ENCODE measurements around the gene CDCA4.
A peak's percentile ranks its signal among the peaks of the same experiment; 100 is the strongest.

Gene CDCA4

DNA sequence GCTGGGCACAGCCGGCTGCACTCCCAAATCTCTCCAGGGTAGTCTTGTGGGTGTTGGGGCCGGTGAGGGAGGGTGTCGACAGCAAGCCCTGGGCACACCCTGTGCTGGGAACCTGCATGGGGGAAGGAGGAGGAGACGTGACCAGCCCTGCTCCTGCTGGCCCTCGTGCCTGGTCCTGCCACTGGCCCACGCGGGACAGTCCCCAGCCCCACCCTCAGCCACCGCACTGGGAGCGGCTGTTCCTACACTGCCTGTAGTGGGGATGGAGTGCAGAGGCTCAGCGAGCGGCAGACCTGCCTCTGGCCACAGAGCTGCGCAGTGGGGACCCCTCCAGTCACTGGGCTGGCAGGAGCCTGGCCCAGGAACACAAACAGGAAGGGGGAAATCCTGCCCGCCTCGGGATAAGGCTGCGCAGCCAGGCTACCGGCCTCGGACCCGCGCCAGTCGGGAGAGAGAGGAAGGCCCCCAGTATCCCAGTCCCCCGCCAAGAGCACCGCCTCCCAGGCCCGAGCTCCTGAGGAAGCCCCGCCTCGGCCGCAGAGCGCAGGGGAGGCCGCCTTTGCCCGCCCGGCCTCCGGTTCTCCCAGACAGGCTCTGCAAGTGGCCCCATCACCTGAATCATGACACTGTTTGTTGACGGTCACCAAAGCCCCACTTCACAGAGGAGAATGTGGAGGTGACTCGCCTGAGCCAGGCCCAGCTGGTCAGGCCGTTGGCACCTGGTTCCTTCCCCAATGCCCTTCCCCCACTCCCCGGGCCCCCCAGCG, 53.3 kb downstream of the CDCA4 start:
- TF ChIP-seq CEBPB (IDR thresholded peaks at IDR 0.05) (no peak), RAD21 (IDR thresholded peaks at IDR 0.05; ENCODE audit: low read depth) (no peak), TAF1 (IDR thresholded peaks at IDR 0.05; ENCODE audit: low read depth) (0 out of 2 replicates have a peak, but pooled peaks have one; percentile 41), EP300 (IDR thresholded peaks at IDR 0.05; ENCODE audit: borderline replicate concordance) (no peak), TCF12 (IDR thresholded peaks at IDR 0.05; ENCODE audit: low read depth) (peak; percentile 8; the same call in 1 of the 2 replicates), CREB1 (IDR thresholded peaks at IDR 0.05; ENCODE audit: low read depth) (0 out of 2 replicates have a peak, but pooled peaks have one; percentile 18), NFIC (IDR thresholded peaks at IDR 0.05) (peak; percentile 48; the same call in 1 of the 2 replicates), ZBTB7A (IDR thresholded peaks at IDR 0.05; ENCODE audit: low read depth) (peak; percentile 81)
- TF ChIP-seq, protein P1, sequence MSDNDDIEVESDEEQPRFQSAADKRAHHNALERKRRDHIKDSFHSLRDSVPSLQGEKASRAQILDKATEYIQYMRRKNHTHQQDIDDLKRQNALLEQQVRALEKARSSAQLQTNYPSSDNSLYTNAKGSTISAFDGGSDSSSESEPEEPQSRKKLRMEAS (IDR thresholded peaks at IDR 0.05), result peak; percentile 49
- TF ChIP-seq, protein P2, sequence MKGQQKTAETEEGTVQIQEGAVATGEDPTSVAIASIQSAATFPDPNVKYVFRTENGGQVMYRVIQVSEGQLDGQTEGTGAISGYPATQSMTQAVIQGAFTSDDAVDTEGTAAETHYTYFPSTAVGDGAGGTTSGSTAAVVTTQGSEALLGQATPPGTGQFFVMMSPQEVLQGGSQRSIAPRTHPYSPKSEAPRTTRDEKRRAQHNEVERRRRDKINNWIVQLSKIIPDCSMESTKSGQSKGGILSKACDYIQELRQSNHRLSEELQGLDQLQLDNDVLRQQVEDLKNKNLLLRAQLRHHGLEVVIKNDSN (IDR thresholded peaks at IDR 0.05), result 0 out of 2 replicates have a peak, but pooled peaks have one; percentile 2
- TF ChIP-seq, protein P3, sequence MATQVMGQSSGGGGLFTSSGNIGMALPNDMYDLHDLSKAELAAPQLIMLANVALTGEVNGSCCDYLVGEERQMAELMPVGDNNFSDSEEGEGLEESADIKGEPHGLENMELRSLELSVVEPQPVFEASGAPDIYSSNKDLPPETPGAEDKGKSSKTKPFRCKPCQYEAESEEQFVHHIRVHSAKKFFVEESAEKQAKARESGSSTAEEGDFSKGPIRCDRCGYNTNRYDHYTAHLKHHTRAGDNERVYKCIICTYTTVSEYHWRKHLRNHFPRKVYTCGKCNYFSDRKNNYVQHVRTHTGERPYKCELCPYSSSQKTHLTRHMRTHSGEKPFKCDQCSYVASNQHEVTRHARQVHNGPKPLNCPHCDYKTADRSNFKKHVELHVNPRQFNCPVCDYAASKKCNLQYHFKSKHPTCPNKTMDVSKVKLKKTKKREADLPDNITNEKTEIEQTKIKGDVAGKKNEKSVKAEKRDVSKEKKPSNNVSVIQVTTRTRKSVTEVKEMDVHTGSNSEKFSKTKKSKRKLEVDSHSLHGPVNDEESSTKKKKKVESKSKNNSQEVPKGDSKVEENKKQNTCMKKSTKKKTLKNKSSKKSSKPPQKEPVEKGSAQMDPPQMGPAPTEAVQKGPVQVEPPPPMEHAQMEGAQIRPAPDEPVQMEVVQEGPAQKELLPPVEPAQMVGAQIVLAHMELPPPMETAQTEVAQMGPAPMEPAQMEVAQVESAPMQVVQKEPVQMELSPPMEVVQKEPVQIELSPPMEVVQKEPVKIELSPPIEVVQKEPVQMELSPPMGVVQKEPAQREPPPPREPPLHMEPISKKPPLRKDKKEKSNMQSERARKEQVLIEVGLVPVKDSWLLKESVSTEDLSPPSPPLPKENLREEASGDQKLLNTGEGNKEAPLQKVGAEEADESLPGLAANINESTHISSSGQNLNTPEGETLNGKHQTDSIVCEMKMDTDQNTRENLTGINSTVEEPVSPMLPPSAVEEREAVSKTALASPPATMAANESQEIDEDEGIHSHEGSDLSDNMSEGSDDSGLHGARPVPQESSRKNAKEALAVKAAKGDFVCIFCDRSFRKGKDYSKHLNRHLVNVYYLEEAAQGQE (IDR thresholded peaks at IDR 0.05; ENCODE audit: low read depth), result no peak

DNA sequence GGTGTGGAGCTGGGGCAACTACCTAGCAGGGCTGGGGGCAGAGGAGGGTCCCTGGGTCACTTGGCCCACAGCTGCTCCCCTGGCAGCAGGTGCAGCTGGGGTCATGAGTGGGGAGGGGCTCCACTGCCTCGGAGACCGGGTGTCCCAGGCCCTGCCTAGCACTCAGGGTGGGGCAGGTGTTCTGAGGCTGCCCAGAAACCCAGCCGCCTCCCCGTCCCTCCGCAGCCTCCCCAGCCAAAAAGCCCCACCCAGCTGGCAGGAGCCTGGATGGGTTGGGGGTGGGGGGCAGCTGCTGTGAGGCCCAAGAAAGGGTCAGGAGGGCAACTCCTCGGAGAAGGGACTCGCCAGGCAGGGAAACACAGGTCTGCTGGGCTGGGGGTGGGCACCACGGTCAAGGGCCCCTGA, 53.9 kb downstream of the CDCA4 start:
- TF ChIP-seq CREB1 (IDR thresholded peaks at IDR 0.05; ENCODE audit: low read depth), result no peak
- TF ChIP-seq, protein P3 (IDR thresholded peaks at IDR 0.05; ENCODE audit: low read depth), result no peak
- no peak for TF ChIP-seq TCF12 (IDR thresholded peaks at IDR 0.05; ENCODE audit: low read depth)
- no peak for TF ChIP-seq TAF1 (IDR thresholded peaks at IDR 0.05; ENCODE audit: low read depth)
- TF ChIP-seq ZBTB7A (IDR thresholded peaks at IDR 0.05; ENCODE audit: low read depth), result no peak; the same call in none of the 2 replicates
- TF ChIP-seq EP300 (IDR thresholded peaks at IDR 0.05; ENCODE audit: borderline replicate concordance), result no peak
- no peak for TF ChIP-seq TEAD4 (IDR thresholded peaks at IDR 0.05)
- TF ChIP-seq NFIC (IDR thresholded peaks at IDR 0.05), result no peak
- TF ChIP-seq RAD21 (IDR thresholded peaks at IDR 0.05; ENCODE audit: low read depth), result no peak
- TF ChIP-seq, protein P1 (IDR thresholded peaks at IDR 0.05), result no peak
- TF ChIP-seq YY1 (IDR thresholded peaks at IDR 0.05; ENCODE audit: low read depth), result no peak
- no peak for TF ChIP-seq CEBPB (IDR thresholded peaks at IDR 0.05)
- TF ChIP-seq FOXM1 (IDR thresholded peaks at IDR 0.05; ENCODE audit: borderline replicate concordance, low read depth), result no peak
- TF ChIP-seq EGR1 (IDR thresholded peaks at IDR 0.05), result no peak

DNA sequence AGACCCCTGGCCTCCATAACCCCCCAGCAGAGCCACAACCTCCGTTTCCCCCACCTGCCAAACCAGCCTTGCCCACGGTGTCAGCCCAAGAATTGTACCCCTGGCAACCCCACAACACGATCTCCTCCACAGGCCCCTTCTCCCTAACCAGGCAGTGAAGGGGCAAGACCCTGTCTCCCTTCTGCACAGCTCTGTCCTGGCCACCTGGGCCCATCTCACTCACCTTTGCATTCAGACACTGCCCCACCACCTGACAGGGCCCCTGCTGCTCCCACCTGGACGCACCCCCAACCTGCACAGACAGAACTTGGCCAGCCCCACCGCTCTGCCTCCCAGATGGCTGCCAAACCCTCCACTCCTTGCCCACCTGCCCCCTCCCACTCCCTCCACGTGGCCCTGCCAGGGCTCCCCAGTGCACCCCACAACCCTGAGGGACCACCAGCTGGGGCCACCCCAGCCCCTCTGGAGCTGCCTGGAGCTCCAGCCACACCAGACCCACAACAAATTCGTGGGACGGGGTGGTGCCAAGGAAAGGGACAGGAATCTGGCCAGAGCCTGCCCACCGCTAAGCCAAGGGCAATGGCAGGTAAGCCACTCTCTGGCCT, 54.5 kb downstream of the CDCA4 start:
- TF ChIP-seq, protein P3 (IDR thresholded peaks at IDR 0.05; ENCODE audit: low read depth), result no peak
- TF ChIP-seq FOXM1 (IDR thresholded peaks at IDR 0.05; ENCODE audit: borderline replicate concordance, low read depth) (no peak), RAD21 (IDR thresholded peaks at IDR 0.05; ENCODE audit: low read depth) (no peak), EGR1 (IDR thresholded peaks at IDR 0.05) (no peak), TEAD4 (IDR thresholded peaks at IDR 0.05) (no peak), YY1 (IDR thresholded peaks at IDR 0.05; ENCODE audit: low read depth) (no peak), TCF12 (IDR thresholded peaks at IDR 0.05; ENCODE audit: low read depth) (no peak), NFIC (IDR thresholded peaks at IDR 0.05) (no peak)
- TF ChIP-seq, protein P2 (IDR thresholded peaks at IDR 0.05), result no peak
